Measurements from ENCODE around the gene DNAJC5G. TPM values are rescaled to one million over a fixed set of nuclear protein-coding genes. Genes with fewer than 3 reads are reported as not detected.

Gene DNAJC5G
- total RNA-seq, 3 donors from 2014 or later = 0.47 TPM; not detected in 2

GRCh38 chr2:27261926-27262298 lies 13.3 kb upstream of the DNAJC5G start:
- ATAC-seq (no peak), DNase-seq (no peak)
- H3K4me3 ChIP-seq = no peak overlapping the region
- H3K36me3 ChIP-seq (ENCODE audit: low read depth) = no peaks in the 10 kb centered on the region
- H3K4me1 ChIP-seq (ENCODE audit: low read depth) = peaks cover 33% of the 10 kb centered on the region
- no peaks in the 10 kb centered on the region for H3K9me3 ChIP-seq
- intact Hi-C loops (cut with DNase I, micrococcal nuclease) = no loop called here
- no peak for TF ChIP-seq CTCF (IDR thresholded peaks at IDR 0.05)

DNA sequence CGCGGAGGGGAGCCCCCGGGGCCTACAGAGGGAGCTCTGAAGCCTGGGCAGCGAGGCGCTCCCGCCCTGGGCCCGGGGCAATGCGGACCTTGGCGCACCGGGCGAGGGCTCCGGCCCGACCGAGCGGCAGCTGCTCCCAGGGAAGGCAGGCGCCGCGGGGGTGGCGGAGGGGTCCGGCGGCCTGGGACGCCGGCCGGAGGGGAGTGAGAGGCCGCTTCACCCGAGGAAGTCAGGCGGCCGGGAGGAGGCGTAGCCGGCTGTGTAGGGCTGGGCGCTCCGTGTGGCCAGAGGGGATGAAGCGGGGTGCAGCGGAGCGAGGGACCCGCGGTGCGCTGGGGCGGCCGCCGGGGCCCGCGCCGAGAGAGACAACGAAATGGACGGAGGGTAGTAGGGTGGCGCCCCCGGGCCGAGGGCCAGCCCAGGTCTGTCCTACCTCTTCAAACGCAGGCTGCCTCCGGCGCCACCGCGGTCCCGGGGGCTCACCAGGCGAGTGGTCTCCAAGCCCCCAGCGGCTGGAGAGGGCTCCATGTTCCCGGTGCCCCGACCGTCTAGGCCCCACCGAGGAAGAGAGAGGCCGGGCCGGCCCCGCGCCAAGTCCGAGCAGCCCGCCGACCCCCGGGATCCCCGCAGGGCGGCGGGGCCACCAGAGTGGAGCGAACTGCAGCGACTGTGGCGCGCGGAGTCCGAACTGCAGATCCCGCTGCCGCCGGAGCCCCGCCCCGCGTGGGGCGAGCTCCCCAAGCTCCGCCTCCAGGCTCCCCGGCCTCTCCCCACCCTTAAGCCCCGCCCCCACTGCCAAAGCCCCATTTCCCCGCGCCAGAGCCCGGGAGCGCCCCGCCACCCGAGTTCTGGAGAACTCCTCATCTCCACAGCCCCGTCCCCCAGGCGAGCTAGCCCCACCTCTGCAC lies 12.6 kb upstream of the DNAJC5G start, which contains the start of gene SLC30A3:
Gene SLC30A3 (minus strand): TSS at position 669 of the 908 bp plus-strand sequence. CDS start 141 bp downstream, at position 528.
- Histone ChIP-seq H3K4me3 (no peak within 1 kb of the TSS), H3K36me3 (ENCODE audit: low read depth) (no peaks in the 10 kb centered on the region), H3K9me3 (no peaks in the 10 kb centered on the region), H3K4me1 (ENCODE audit: low read depth) (peaks cover 33% of the 10 kb centered on the region)
- intact Hi-C loops (cut with DNase I, micrococcal nuclease) = no loop called here
- ATAC-seq = peak; percentile 76
- peak; percentile 59 to 75 (median 65) for DNase-seq
- TF ChIP-seq CTCF (IDR thresholded peaks at IDR 0.05) = no peak

DNA sequence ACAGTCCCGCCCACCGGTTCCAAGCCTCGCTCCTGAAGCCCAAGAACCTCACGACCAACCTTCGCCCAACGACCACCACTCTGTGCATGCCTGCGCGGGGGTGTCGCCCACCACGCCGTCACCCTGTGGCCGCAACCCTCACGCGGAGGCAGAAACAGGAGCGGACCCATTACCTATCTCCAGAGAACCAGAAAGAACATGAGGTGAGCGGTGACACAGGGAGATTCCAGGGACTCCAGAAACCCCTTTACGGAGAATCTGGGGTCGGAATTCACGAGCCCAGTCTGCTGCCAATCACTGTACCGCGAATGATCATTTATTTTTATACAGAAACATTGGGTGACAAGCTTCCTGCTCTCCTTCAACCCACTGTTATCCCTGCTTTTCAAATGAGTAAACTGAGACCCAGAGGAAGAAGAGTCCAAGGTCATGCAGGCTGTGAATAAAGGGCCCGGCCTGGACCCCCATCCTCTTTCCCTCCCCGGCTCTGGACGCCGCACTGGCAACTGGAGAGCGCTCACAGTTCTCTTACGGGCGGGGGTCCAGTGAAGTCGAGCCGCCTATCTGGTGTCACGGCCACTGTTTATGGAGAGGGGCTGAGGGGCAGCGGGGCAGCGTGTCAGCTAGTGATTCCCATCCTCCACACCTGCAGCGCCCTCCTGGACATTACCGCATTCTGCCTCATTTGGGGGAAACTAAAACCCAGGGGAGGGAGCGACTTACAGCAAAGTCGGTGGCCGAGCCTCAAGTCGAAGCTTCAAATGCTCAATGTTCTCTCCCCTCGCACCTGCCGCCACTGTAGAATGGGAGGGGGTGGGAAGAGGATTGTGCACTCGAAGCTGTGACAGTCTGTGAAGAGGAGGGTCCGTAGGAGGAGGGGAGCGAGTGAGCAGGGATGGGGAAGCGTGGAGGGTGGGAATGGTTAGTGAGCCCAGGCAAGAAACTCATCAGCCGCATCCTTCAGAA lies 11.7 kb upstream of the DNAJC5G start:
- no peak for DNase-seq
- intact Hi-C loops (cut with DNase I, micrococcal nuclease) = no loop called here
- Histone ChIP-seq H3K9me3 (no peaks in the 10 kb centered on the region), H3K4me1 (ENCODE audit: low read depth) (peaks cover 33% of the 10 kb centered on the region), H3K4me3 (no peak overlapping the region), H3K36me3 (ENCODE audit: low read depth) (no peaks in the 10 kb centered on the region)
- no peak for TF ChIP-seq CTCF (IDR thresholded peaks at IDR 0.05)
- no peak for ATAC-seq

- H3K4me1 ChIP-seq (ENCODE audit: low read depth) = peaks cover 33% of the 10 kb centered on the region
- H3K4me3 ChIP-seq = no peak overlapping the region
- intact Hi-C loops (cut with DNase I, micrococcal nuclease) = no loop called here
- peak; percentile 44 for ATAC-seq
- H3K9me3 ChIP-seq = no peaks in the 10 kb centered on the region
- no peaks in the 10 kb centered on the region for H3K36me3 ChIP-seq (ENCODE audit: low read depth)
- no peak for DNase-seq
- no peak for TF ChIP-seq CTCF (IDR thresholded peaks at IDR 0.05)
Observed at GRCh38 chr2:27264253-27264752, 10.9 kb upstream of the DNAJC5G start.

DNA sequence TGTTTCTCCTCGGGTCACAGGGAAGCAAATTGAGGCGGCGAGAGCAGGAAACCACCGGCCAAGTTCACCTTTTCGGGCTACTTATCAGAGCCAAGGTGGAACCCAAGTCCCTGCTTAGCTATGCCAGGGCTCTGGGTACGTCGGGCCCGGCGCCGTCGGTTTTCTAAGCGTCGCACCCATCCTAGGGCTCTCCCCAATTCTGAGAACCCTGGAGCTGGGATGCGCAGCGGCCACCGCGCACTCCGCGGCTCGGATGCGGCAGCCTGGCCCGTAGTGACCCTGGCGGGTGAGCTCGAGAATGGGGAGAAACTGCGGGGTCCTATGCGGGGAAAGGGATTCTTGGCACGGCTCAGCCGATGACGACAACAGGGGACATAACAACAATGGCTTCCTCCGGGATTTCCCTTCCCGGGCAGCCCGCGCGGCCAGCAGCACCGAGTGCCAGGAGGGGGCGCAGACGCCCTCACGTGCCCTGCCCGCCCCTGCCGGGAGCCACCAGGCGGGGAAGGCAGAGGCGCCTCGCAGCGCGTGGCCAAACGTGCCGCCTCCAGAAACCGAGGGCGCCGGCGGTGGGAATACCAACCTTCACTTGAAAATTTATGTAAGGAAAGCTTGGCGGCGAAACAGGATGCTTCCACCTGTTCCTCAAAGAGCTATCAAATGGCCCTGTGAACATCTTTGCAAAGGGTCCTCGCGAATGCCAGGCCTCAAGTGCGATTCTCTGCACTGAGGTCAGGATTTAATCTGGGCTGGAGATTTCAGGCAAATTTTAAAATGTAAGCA lies 10.3 kb upstream of the DNAJC5G start:
- no peaks in the 10 kb centered on the region for H3K9me3 ChIP-seq
- peak; percentile 28 for TF ChIP-seq CTCF (IDR thresholded peaks at IDR 0.05)
- peak; percentile 63 to 78 (median 64) for DNase-seq
- intact Hi-C loops (cut with DNase I, micrococcal nuclease) = no loop called here
- H3K4me3 ChIP-seq = no peak overlapping the region
- ATAC-seq = peak; percentile 80
- H3K36me3 ChIP-seq (ENCODE audit: low read depth) = no peaks in the 10 kb centered on the region
- peaks cover 33% of the 10 kb centered on the region for H3K4me1 ChIP-seq (ENCODE audit: low read depth)
